Measurements from ENCODE around the gene ART3.

Gene ART3

DNA sequence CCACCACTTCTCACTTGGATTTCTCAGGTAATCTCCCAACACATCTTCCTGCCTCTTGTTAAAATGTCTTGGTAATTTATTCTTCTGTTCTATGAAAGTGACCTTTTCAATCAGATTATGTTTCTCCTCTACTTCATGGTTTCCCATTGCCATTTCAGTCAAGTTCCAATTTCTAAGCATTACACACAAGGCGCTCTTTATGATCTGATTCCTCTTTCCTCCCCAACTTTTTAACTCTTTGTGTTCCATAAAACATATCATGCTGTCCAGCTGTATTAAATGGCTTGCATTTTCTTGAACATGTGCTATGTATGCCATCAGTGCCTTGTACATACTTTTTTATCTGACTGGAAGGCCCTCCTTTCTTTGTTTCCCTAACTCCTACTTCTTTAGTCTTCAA, 13.1 kb upstream of the ART3 start:
- TF ChIP-seq, protein P1, sequence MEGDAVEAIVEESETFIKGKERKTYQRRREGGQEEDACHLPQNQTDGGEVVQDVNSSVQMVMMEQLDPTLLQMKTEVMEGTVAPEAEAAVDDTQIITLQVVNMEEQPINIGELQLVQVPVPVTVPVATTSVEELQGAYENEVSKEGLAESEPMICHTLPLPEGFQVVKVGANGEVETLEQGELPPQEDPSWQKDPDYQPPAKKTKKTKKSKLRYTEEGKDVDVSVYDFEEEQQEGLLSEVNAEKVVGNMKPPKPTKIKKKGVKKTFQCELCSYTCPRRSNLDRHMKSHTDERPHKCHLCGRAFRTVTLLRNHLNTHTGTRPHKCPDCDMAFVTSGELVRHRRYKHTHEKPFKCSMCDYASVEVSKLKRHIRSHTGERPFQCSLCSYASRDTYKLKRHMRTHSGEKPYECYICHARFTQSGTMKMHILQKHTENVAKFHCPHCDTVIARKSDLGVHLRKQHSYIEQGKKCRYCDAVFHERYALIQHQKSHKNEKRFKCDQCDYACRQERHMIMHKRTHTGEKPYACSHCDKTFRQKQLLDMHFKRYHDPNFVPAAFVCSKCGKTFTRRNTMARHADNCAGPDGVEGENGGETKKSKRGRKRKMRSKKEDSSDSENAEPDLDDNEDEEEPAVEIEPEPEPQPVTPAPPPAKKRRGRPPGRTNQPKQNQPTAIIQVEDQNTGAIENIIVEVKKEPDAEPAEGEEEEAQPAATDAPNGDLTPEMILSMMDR (conservative IDR thresholded peaks at IDR 0.05; ENCODE audit: low read depth, low read length), result no peak
- H3K4me3 ChIP-seq (ENCODE audit: low read length), result no peak overlapping the region
- no peak for DNase-seq (ENCODE audit: low read depth)

- H3K4me3 ChIP-seq (ENCODE audit: low read length), result no peak overlapping the region
- DNase-seq (ENCODE audit: low read depth), result no peak
- TF ChIP-seq, protein P1 (conservative IDR thresholded peaks at IDR 0.05; ENCODE audit: low read depth, low read length), result no peak
Observed at GRCh38 chr4:76061982-76062381, 12.5 kb upstream of the ART3 start.

DNA sequence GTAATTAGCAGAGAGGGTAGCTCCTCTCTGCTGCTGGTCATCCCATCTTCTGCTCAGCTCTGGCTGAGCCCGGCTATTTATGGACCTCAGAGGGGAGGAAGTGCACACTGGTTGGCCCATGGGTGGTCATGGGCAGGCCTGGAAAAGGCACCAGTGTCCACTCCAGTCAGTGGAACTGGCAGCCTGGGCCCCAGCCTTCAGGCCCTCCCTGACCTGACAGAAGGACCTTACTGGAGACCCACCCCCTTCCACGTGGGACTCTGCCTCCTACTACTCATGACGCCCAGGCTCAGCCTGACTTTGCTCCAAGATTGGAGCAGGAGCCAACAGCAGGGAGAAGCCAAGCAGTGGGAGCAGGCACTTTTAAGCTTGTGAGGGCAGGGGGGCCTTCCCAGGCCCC, 8.0 kb upstream of the ART3 start:
- no peak for DNase-seq (ENCODE audit: low read depth)
- no peak overlapping the region for H3K4me3 ChIP-seq (ENCODE audit: low read length)
- TF ChIP-seq, protein P1 (conservative IDR thresholded peaks at IDR 0.05; ENCODE audit: low read depth, low read length), result no peak

DNA sequence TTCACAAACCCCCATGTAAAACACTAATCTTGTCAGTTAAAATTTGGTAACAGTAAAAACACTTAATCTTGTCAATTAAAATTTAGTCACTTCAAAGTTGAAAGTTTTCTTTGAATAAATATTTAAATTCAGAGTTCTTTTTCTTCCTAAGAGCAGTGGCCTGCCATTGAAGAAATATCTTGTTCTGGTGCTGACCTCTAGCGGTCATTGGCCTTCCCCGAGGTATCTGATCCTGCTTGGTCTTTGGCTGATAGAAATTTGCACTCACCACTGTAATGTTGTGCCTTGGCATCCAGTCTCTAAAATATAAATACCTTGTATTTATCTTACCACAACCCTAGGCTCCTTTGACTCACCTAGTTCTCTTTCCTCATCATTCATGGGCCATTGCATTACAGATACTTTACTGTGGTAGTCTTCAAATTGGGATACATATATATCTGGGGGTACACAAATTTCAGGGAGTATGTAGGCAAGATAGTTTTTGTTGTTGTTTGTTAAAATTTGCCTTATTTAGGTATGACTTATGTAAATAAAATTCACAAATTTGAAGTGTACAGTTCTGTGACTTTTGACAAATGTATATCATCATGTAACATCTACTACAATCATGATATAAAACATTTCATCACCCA, 6.7 kb upstream of the ART3 start:
- no peak for DNase-seq (ENCODE audit: low read depth)
- TF ChIP-seq, protein P1 (conservative IDR thresholded peaks at IDR 0.05; ENCODE audit: low read depth, low read length), result peak; percentile 90
- H3K4me3 ChIP-seq (ENCODE audit: low read length), result no peak overlapping the region

GRCh38 chr4:76072760-76073159, 1.7 kb upstream of the ART3 start:
- TF ChIP-seq, protein P1 (conservative IDR thresholded peaks at IDR 0.05; ENCODE audit: low read depth, low read length), result no peak
- H3K4me3 ChIP-seq (ENCODE audit: low read length), result no peak overlapping the region
- DNase-seq (ENCODE audit: low read depth), result no peak

GRCh38 chr4:76074993-76075600, 588 bp downstream of the ART3 start:
- H3K4me3 ChIP-seq (ENCODE audit: low read length), result no peak overlapping the region
- no peak for DNase-seq (ENCODE audit: low read depth)
- TF ChIP-seq, protein P1 (conservative IDR thresholded peaks at IDR 0.05; ENCODE audit: low read depth, low read length), result no peak

DNA sequence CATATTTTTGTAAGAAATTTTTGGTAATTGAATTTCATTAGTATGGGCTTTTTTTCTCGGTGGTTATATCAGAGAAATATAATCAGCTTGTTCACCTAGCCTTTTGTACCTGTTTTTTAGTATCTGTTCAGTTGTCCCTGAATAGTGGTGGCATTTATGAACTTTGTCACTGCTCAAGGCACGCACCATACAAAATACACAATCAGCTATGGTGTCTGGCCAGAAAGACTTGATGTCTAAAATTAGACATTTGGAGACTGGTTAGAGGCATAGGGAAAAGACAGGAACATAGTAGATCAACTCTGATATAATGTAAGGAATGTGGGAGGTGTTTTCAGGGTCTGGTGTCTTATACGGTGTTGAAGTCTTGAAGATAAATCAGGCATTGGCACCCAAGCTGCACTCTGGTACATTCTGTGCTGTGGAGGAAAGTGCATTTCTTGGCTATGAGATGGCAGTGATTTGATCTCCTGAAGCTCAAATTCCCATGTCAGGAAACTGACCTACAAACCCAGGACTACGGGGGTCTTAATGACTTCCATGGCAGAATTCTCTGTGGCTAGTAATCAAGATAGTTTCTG, 3.6 kb downstream of the ART3 start:
- no peak overlapping the region for H3K4me3 ChIP-seq (ENCODE audit: low read length)
- no peak for DNase-seq (ENCODE audit: low read depth)
- TF ChIP-seq, protein P1 (conservative IDR thresholded peaks at IDR 0.05; ENCODE audit: low read depth, low read length), result no peak

All from retinal pigment epithelial cell (primary cell).